Vagina (tissue), 2 donors: ENCODE measurements around the gene BICC1. TPM values are rescaled to one million over a fixed set of nuclear protein-coding genes. Genes with fewer than 3 reads are reported as not detected.

Source experiments
- DNase-seq, 2 donors: peaks; one replicate each; pipeline ENCODE4 v3.0.0-alpha.2; 2017; ENCODE audit errors: extremely low spot score in 2 of 2
- H3K27ac ChIP-seq: fragments of 200-600 bp; sonication (generic); one replicate; pipeline ENCODE4 v1.5.1; 2019
- H3K27me3 ChIP-seq: fragments of 200-600 bp; sonication (generic); one replicate; pipeline ENCODE4 v1.5.1; 2019
- H3K36me3 ChIP-seq, 2 donors: fragments of 200-600 bp; sonication (generic); one replicate each; pipeline ENCODE4 v1.5.1; 2017 to 2019
- H3K4me1 ChIP-seq: fragments of 200-600 bp; sonication (generic); one replicate; pipeline ENCODE4 v1.5.1; 2019
- H3K4me3 ChIP-seq, 2 donors: fragments of 200-600 bp; sonication (generic); 1 replicate in 1 of 2; 2 replicates in 1 of 2; pipeline ENCODE4 v1.5.1; 2016 to 2019
- H3K9me3 ChIP-seq: fragments of 200-600 bp; sonication (generic); one replicate; pipeline ENCODE4 v1.5.1; 2019
- POLR2A ChIP-seq, 2 donors: fragments of 450-650 bp; IDR thresholded peaks; one replicate each; pipeline ENCODE4 v1.6.1; 2017; ENCODE audit warnings: antibody characterized with exemption in 2 of 2, mild to moderate bottlenecking in 2 of 2, moderate library complexity in 2 of 2
- POLR2AphosphoS5 ChIP-seq, 2 donors: sonication (generic); formaldehyde crosslinking; IDR thresholded peaks; one replicate each; pipeline ENCODE4 v1.9.0; 2017; ENCODE audit warnings: antibody characterized with exemption in 2 of 2, mild to moderate bottlenecking in 2 of 2, low read depth in 1 of 2; ENCODE audit not compliant: insufficient read depth in 1 of 2
- intact Hi-C: fragments of 100-400 bp; cut with DNase I; formaldehyde crosslinking; loops from one replicate; pipeline ENCODE4 v1.15.1; 2023
- total RNA-seq: library from RNA; depleted of rRNA; stranded (reverse); fragments of >200 nt; gene quantifications from one replicate; pipeline ENCODE4 v1.2.3, GENCODE V29; 2016
- TF ChIP-seq, protein P1 (sequence below), 3 experiments: fragments of 450-650 bp in 2 of 3; fragments of 200-600 bp in 1 of 3; sonication (generic) in 1 of 3; IDR thresholded peaks; one replicate each; pipeline ENCODE4 v1.5.1; 2017 to 2019; ENCODE audit warnings: antibody characterized with exemption in 3 of 3, mild to moderate bottlenecking in 2 of 3, moderate library complexity in 2 of 3

Gene BICC1
- total RNA-seq, 1 donor from 2014 or later = 15.2 TPM

DNA sequence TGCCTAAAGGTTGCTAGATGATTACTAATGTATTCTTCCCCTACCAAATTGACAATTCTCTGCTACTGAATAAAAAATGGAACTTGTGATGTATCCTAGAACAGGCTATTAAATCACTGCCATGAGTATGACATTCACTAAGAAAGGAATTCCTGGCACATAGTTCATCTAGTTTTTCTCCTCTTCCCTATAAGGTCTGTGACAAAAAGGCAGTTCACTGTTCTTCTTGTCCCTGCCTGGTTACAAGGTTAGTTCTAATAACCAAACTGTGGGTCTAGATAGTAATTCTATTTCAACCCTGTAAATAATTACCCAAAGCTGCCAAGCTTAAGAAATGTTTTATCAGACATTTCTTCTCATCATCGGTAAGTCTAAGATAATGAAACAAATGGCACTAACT, 245.6 kb downstream of the BICC1 start:
- no peak for DNase-seq
- intact Hi-C loops = no loop called here
- TF ChIP-seq POLR2A (IDR thresholded peaks at IDR 0.05) = no peak
- no peak for TF ChIP-seq POLR2AphosphoS5 (IDR thresholded peaks at IDR 0.05; ENCODE audit: insufficient read depth in 1 of 2, low read depth in 1 of 2)
- TF ChIP-seq, protein P1, sequence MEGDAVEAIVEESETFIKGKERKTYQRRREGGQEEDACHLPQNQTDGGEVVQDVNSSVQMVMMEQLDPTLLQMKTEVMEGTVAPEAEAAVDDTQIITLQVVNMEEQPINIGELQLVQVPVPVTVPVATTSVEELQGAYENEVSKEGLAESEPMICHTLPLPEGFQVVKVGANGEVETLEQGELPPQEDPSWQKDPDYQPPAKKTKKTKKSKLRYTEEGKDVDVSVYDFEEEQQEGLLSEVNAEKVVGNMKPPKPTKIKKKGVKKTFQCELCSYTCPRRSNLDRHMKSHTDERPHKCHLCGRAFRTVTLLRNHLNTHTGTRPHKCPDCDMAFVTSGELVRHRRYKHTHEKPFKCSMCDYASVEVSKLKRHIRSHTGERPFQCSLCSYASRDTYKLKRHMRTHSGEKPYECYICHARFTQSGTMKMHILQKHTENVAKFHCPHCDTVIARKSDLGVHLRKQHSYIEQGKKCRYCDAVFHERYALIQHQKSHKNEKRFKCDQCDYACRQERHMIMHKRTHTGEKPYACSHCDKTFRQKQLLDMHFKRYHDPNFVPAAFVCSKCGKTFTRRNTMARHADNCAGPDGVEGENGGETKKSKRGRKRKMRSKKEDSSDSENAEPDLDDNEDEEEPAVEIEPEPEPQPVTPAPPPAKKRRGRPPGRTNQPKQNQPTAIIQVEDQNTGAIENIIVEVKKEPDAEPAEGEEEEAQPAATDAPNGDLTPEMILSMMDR (IDR thresholded peaks at IDR 0.05) = no peak
- Histone ChIP-seq H3K27me3 (no peaks in the 10 kb centered on the region), H3K36me3 (no peaks in the 10 kb centered on the region), H3K9me3 (no peaks in the 10 kb centered on the region), H3K4me1 (peaks cover 7% of the 10 kb centered on the region), H3K4me3 (no peak overlapping the region), H3K27ac (no peak overlapping the region)

DNA sequence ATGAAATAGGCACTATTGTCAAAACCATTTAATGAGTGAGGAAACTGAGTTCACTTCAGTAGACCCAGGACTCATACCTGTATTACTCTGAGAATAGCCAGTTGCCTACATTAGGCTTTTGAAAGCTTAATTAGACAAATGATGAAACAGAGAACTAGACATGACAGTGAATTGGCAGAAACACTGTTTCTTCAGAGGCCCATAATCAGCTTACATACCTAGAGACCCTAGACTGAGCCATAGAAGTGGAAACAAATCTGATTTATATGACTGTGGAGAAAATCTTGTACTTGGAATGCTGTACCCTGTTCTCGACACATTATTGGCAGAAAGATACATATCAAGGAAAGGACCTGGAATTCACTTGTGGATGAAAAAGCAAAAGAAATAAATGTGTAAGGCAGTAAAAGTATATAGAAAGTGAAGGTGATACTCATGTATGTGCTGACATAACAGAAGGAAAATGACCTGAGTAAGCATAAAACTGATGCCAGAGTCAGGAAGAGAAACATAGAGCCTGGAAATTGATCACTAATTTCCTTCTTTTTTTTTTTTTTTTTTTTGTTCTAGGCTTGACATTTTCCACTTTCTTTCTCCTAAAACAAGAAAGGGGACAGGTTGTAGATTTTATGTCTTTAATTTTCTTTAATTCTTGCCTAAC, 251.5 kb downstream of the BICC1 start:
- Histone ChIP-seq H3K9me3 (no peaks in the 10 kb centered on the region), H3K36me3 (no peaks in the 10 kb centered on the region), H3K27me3 (no peaks in the 10 kb centered on the region), H3K4me1 (no peaks in the 10 kb centered on the region), H3K4me3 (no peak overlapping the region), H3K27ac (no peak overlapping the region)
- no peak for DNase-seq
- intact Hi-C loops = no loop called here
- TF ChIP-seq POLR2A (IDR thresholded peaks at IDR 0.05) (no peak), POLR2AphosphoS5 (IDR thresholded peaks at IDR 0.05; ENCODE audit: insufficient read depth in 1 of 2, low read depth in 1 of 2) (no peak)
- TF ChIP-seq, protein P1 (IDR thresholded peaks at IDR 0.05) = no peak

DNA sequence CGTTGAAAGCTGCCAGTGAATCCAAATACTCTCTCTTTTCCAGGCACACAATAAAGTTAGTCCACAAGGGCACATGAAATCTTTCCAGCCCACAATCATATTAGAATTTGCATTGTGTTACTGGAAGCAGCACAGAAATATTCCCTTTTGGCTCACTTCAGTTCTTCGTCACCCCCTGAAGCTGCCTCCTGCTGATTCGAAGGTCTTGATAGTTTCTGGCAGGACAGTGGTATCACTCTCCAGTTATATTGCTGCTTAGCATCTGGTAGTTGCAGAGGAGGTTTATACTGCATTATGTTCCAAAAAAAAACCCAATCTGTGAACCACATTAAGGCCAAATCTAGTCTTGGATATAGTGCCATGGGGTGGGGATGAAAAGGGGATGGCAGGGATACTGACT, 253.2 kb downstream of the BICC1 start:
- H3K36me3 ChIP-seq = no peaks in the 10 kb centered on the region
- H3K27ac ChIP-seq = no peak overlapping the region
- TF ChIP-seq POLR2AphosphoS5 (IDR thresholded peaks at IDR 0.05; ENCODE audit: insufficient read depth in 1 of 2, low read depth in 1 of 2) (no peak), POLR2A (IDR thresholded peaks at IDR 0.05) (no peak)
- TF ChIP-seq, protein P1 (IDR thresholded peaks at IDR 0.05) = no peak
- H3K27me3 ChIP-seq = no peaks in the 10 kb centered on the region
- DNase-seq = no peak
- H3K9me3 ChIP-seq = no peaks in the 10 kb centered on the region
- no peak overlapping the region for H3K4me3 ChIP-seq
- no peaks in the 10 kb centered on the region for H3K4me1 ChIP-seq
- intact Hi-C loops = no loop called here

DNA sequence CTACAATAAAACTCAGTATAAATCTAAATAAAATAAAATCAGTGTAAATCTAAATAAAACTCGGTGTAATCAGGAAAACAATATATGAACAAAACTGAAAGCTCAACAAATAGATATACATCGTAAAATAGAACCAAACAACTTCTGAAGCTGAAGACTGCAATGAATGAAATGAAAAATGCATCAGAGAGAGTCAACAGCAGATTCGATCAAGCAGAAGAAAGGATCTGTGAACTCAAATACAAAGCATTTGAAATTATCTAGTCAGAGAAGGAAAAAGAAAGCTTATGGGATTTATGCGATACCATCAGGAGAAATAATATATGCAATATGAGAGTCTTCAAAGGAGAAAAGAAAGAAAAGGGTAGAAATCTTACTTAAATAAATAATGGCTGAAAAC, 255.0 kb downstream of the BICC1 start:
- H3K27ac ChIP-seq = no peak overlapping the region
- H3K4me3 ChIP-seq = no peak overlapping the region
- intact Hi-C loops = no loop called here
- H3K27me3 ChIP-seq = no peaks in the 10 kb centered on the region
- peaks cover 7% of the 10 kb centered on the region for H3K4me1 ChIP-seq
- no peak for DNase-seq
- H3K36me3 ChIP-seq = no peaks in the 10 kb centered on the region
- no peaks in the 10 kb centered on the region for H3K9me3 ChIP-seq
- no peak for TF ChIP-seq POLR2AphosphoS5 (IDR thresholded peaks at IDR 0.05; ENCODE audit: insufficient read depth in 1 of 2, low read depth in 1 of 2)
- TF ChIP-seq, protein P1 (IDR thresholded peaks at IDR 0.05) = no peak
- no peak for TF ChIP-seq POLR2A (IDR thresholded peaks at IDR 0.05)

DNA sequence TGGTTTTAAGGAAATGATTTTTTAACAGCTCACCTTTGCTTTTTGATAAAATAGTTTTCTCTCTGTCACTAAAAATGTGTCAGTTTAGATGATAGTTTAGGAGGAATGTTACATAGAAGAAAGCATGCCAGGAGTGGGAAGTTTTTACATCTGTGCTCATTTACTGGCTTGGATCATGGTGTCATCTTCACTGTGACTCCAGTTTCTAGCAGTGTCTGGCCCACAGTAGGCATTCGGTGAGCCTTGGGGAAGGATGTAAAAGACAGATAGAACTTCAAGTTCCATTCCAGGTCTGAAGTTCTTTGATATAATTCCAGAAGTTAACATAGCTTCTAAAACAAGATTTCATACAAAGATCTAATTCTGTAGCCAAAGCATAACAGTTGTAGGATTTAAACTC, 259.2 kb downstream of the BICC1 start:
- no peaks in the 10 kb centered on the region for H3K36me3 ChIP-seq
- no peak overlapping the region for H3K4me3 ChIP-seq
- no peak for TF ChIP-seq POLR2A (IDR thresholded peaks at IDR 0.05)
- no peak for TF ChIP-seq POLR2AphosphoS5 (IDR thresholded peaks at IDR 0.05; ENCODE audit: insufficient read depth in 1 of 2, low read depth in 1 of 2)
- TF ChIP-seq, protein P1 (IDR thresholded peaks at IDR 0.05) = no peak
- intact Hi-C loops = no loop called here
- DNase-seq = no peak
- H3K9me3 ChIP-seq = no peaks in the 10 kb centered on the region
- H3K27ac ChIP-seq = no peak overlapping the region
- H3K27me3 ChIP-seq = no peaks in the 10 kb centered on the region
- H3K4me1 ChIP-seq = peaks cover 7% of the 10 kb centered on the region
